ENCODE data around the gene GOLGA2. TPM values are rescaled to one million over a fixed set of nuclear protein-coding genes. Genes with fewer than 3 reads are reported as not detected.

GOLGA2 gene
- total and polyA plus RNA-seq, 2 of the 13 experiments (the other 11 are each of a cell fraction or from before 2014, with no cell fraction given), result 45.3 to 45.8 TPM

GRCh38 chr9:128322404-128323211 is 46.8 kb upstream of the GOLGA2 start, which contains the start of the genes COQ4 and TRUB2 (continued):
- peak; percentile 63 for TF ChIP-seq FOXP4 (CRISPR knock-in tag; IDR thresholded peaks at IDR 0.05)
- TF ChIP-seq ZNF749 (CRISPR knock-in tag; IDR thresholded peaks at IDR 0.05; ENCODE audit: borderline replicate concordance), result peak; percentile 60; the same call in 1 of the 2 replicates
- TF ChIP-seq HDAC6 (IDR thresholded peaks at IDR 0.05; ENCODE audit: low read depth, low read length), result no peak
- peak; percentile 85; the same call in 1 of the 2 replicates for TF ChIP-seq MXD4 (CRISPR knock-in tag; IDR thresholded peaks at IDR 0.05)
- no peak for TF ChIP-seq SETDB1 (CRISPR knock-in tag; IDR thresholded peaks at IDR 0.05; ENCODE audit: borderline replicate concordance)
- TF ChIP-seq ZSCAN5A (CRISPR knock-in tag; IDR thresholded peaks at IDR 0.05; ENCODE audit: borderline replicate concordance), result no peak
- no peak for TF ChIP-seq MED8 (CRISPR knock-in tag; IDR thresholded peaks at IDR 0.05; ENCODE audit: insufficient replicate concordance)
- peak; percentile 82; the same call in 1 of the 2 replicates for TF ChIP-seq IRF9 (CRISPR knock-in tag; IDR thresholded peaks at IDR 0.05; ENCODE audit: borderline replicate concordance)
- no peak for TF ChIP-seq FOXK2 (IDR thresholded peaks at IDR 0.05)
- TF ChIP-seq PBX2 (CRISPR knock-in tag; IDR thresholded peaks at IDR 0.05), result no peak
- TF ChIP-seq DDIT3 (CRISPR knock-in tag; IDR thresholded peaks at IDR 0.05), result no peak
- TF ChIP-seq ZNF577 (CRISPR knock-in tag; IDR thresholded peaks at IDR 0.05; ENCODE audit: borderline replicate concordance, low read depth), result no peak
- TF ChIP-seq ZNF800 (CRISPR knock-in tag; IDR thresholded peaks at IDR 0.05), result no peak; the same call in 1 of the 2 replicates
- peak; percentile 47; the same call in 1 of the 2 replicates for TF ChIP-seq ZC3H13 (CRISPR knock-in tag; IDR thresholded peaks at IDR 0.05)
- no peak for TF ChIP-seq ZNF30 (CRISPR knock-in tag; IDR thresholded peaks at IDR 0.05)
- TF ChIP-seq SOX5 (CRISPR knock-in tag; IDR thresholded peaks at IDR 0.05; ENCODE audit: borderline replicate concordance), result no peak
- TF ChIP-seq ZNF567 (CRISPR knock-in tag; IDR thresholded peaks at IDR 0.05; ENCODE audit: borderline replicate concordance), result no peak
- peak; percentile 40; the same call in 1 of the 2 replicates for TF ChIP-seq DRAP1 (CRISPR knock-in tag; IDR thresholded peaks at IDR 0.05)

Measured in HepG2 (cell line).